LNCAP (cell line): ENCODE measurements around the gene PSTK.

Source experiments
- CTCF ChIP-seq: fragments of 450-650 bp; IDR thresholded peaks from 2 replicates; pipeline ENCODE4 v1.5.1; 2017; ENCODE audit warnings: mild to moderate bottlenecking

PSTK gene

GRCh38 chr10:122995936-122996335, 15.7 kb downstream of the PSTK start:
- TF ChIP-seq CTCF: no peak

- no peak for TF ChIP-seq CTCF
These were observed 17.7 kb downstream of the PSTK start for GRCh38 chr10:122997864-122998263.

- TF ChIP-seq CTCF: no peak
These were observed 18.2 kb downstream of the PSTK start for GRCh38 chr10:122998360-122998917.

- TF ChIP-seq CTCF: no peak
These were observed 18.7 kb downstream of the PSTK start for GRCh38 chr10:122998934-122999333.

- no peak for TF ChIP-seq CTCF
These were observed 19.1 kb downstream of the PSTK start for GRCh38 chr10:122999347-122999746.

- no peak for TF ChIP-seq CTCF
These were observed 20.0 kb downstream of the PSTK start for GRCh38 chr10:123000155-123000554.

- no peak for TF ChIP-seq CTCF
These were observed 21.2 kb downstream of the PSTK start for GRCh38 chr10:123001370-123001769.

- no peak for TF ChIP-seq CTCF
These were observed 24.1 kb downstream of the PSTK start for GRCh38 chr10:123004298-123004697.
